ENCODE results near the gene TMUB1. TPM values are rescaled to one million over a fixed set of nuclear protein-coding genes. Genes with fewer than 3 reads are reported as not detected.

The TMUB1 gene
- total RNA-seq, 3 donors from 2014 or later, result 32.1 to 36.1 (median 35.0) TPM

DNA sequence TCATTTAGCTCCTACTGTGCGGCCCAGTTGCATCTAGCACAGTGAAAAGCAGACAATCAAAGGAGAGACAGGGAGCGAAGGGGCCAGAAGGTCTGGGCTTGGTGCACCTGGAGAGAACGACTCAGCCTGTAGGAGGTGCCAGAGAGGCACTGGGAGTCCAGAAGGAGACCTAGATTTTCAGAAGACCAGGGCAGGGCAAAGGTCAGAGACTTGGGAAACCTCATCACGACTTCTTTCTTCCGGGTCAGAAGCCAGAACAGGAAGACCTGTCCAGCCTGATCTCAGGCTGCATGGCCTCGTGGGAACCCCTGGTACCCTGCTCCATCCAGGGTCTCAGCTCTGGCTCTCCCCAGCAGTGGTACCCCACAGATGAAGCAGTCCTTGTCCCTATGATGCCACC is 8.1 kb upstream of the TMUB1 start:
- H3K9me3 ChIP-seq, result no peaks in the 10 kb centered on the region
- TF ChIP-seq POLR2AphosphoS5 (IDR thresholded peaks at IDR 0.05), result no peak
- TF ChIP-seq POLR2A (IDR thresholded peaks at IDR 0.05), result no peak
- TF ChIP-seq, protein P1, sequence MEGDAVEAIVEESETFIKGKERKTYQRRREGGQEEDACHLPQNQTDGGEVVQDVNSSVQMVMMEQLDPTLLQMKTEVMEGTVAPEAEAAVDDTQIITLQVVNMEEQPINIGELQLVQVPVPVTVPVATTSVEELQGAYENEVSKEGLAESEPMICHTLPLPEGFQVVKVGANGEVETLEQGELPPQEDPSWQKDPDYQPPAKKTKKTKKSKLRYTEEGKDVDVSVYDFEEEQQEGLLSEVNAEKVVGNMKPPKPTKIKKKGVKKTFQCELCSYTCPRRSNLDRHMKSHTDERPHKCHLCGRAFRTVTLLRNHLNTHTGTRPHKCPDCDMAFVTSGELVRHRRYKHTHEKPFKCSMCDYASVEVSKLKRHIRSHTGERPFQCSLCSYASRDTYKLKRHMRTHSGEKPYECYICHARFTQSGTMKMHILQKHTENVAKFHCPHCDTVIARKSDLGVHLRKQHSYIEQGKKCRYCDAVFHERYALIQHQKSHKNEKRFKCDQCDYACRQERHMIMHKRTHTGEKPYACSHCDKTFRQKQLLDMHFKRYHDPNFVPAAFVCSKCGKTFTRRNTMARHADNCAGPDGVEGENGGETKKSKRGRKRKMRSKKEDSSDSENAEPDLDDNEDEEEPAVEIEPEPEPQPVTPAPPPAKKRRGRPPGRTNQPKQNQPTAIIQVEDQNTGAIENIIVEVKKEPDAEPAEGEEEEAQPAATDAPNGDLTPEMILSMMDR (IDR thresholded peaks at IDR 0.05), result no peak
- peak overlapping the region in 1 of 2 donors; percentile 57 for H3K27ac ChIP-seq
- H3K27me3 ChIP-seq, result no peaks in the 10 kb centered on the region
- H3K4me1 ChIP-seq, result peaks cover 11 to 23% of the 10 kb centered on the region in 2 donors
- intact Hi-C loops (cut with DNase I; ENCODE audit: low total_unique reads), result no loop called here
- no peak for DNase-seq (ENCODE audit: low spot score in 2 of 2)
- no peaks in the 10 kb centered on the region for H3K36me3 ChIP-seq
- H3K4me3 ChIP-seq, result no peak overlapping the region

GRCh38 chr7:151091003-151091402 is 7.7 kb upstream of the TMUB1 start:
- intact Hi-C loops (cut with DNase I; ENCODE audit: low total_unique reads), result no loop called here

GRCh38 chr7:151089893-151090730 is 6.8 kb upstream of the TMUB1 start:
- Histone ChIP-seq H3K27ac (peak overlapping the region; percentile 93 to 96), H3K9me3 (no peaks in the 10 kb centered on the region), H3K4me1 (peaks cover 11 to 23% of the 10 kb centered on the region in 2 donors), H3K36me3 (no peaks in the 10 kb centered on the region), H3K27me3 (no peaks in the 10 kb centered on the region), H3K4me3 (peak overlapping the region; percentile 75 to 97 (median 76))
- intact Hi-C loops (cut with DNase I; ENCODE audit: low total_unique reads), result no loop called here
- DNase-seq (ENCODE audit: low spot score in 2 of 2), result no peak
- TF ChIP-seq, protein P1 (IDR thresholded peaks at IDR 0.05), result no peak
- TF ChIP-seq POLR2AphosphoS5 (IDR thresholded peaks at IDR 0.05), result no peak
- TF ChIP-seq POLR2A (IDR thresholded peaks at IDR 0.05), result no peak

More at GRCh38 chr7:151091003-151091402, 7.7 kb upstream of the TMUB1 start:
- TF ChIP-seq POLR2A (IDR thresholded peaks at IDR 0.05) (no peak), POLR2AphosphoS5 (IDR thresholded peaks at IDR 0.05) (no peak)
- TF ChIP-seq, protein P1 (IDR thresholded peaks at IDR 0.05), result no peak
- H3K36me3 ChIP-seq, result no peaks in the 10 kb centered on the region
- DNase-seq (ENCODE audit: low spot score in 2 of 2), result no peak
- H3K4me1 ChIP-seq, result peaks cover 11 to 23% of the 10 kb centered on the region in 2 donors
- H3K4me3 ChIP-seq, result no peak overlapping the region
- H3K27me3 ChIP-seq, result no peaks in the 10 kb centered on the region
- no peaks in the 10 kb centered on the region for H3K9me3 ChIP-seq
- peak overlapping the region in 1 of 2 donors; percentile 57 for H3K27ac ChIP-seq

DNA sequence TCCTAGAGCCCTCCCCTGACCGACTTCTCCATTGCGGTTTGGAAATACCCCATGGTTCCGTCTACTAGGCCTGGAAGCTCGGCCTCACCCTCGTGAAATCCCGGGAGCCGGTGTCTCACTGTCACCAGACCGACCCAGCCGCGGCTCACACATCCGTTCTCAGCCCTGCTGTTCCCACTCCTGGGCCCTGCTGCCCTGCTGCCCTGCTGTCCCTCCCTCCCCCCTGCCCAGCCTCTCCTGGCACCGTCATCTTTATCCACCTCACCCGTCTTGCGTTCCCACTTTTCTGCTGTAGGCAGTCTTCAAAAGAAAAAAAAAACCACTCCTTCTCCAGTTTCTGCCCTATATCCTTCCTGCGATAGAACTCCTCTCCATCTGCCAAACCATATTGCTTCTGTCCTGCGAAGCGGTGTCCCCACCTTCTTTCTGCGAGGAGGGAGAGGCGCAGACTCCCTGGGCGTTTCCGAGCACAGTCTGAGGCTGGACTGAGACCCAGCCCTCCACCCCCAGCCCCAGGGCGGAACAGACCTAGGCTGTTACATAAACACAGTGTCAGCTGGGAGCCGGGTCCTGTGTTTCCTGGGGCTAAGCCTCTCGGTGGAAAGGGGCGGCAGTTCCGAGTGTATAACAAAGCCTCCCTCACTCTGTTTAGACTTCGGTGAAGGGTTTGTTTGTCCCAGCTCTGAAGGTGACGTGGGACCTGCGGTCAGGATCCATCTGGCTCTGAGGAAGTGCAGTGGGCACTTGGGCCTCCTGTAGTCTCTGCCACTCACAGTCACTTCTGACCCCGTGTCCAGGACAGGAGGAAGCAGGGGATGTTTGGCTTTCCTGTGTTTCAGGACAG is 5.8 kb upstream of the TMUB1 start:
- intact Hi-C loops (cut with DNase I; ENCODE audit: low total_unique reads), result no loop called here
- Histone ChIP-seq H3K4me3 (peak overlapping the region; percentile 75 to 97 (median 76)), H3K27me3 (no peaks in the 10 kb centered on the region), H3K9me3 (no peaks in the 10 kb centered on the region), H3K4me1 (peaks cover 11 to 23% of the 10 kb centered on the region in 2 donors), H3K27ac (peak overlapping the region; percentile 93 to 96), H3K36me3 (no peaks in the 10 kb centered on the region)
- peak; percentile 13 for TF ChIP-seq POLR2A (IDR thresholded peaks at IDR 0.05)
- peak in 2 of 3 donors; percentile 6 to 49 for TF ChIP-seq POLR2AphosphoS5 (IDR thresholded peaks at IDR 0.05)
- TF ChIP-seq, protein P1 (IDR thresholded peaks at IDR 0.05), result no peak
- peak; percentile 74 to 82 for DNase-seq (ENCODE audit: low spot score in 2 of 2)
